Kidney epithelial cell (primary cell): ENCODE measurements around the gene METTL16. TPM values are rescaled to one million over a fixed set of nuclear protein-coding genes. Genes with fewer than 3 reads are reported as not detected.

ENCODE experiments used
- DNase-seq: peaks from one replicate; pipeline ENCODE4 v3.0.0-alpha.2; 2010; ENCODE audit warnings: low read depth
- H3K27me3 ChIP-seq: 2 replicates; pipeline ENCODE4 v1.6.0; 2011; ENCODE audit warnings: low read length; ENCODE audit not compliant: control insufficient read depth, insufficient read depth
- H3K36me3 ChIP-seq: 2 replicates; pipeline ENCODE4 v1.5.1; 2011; ENCODE audit warnings: low read length; ENCODE audit not compliant: control insufficient read depth, insufficient read depth
- H3K4me3 ChIP-seq: 2 replicates; pipeline ENCODE4 v1.5.1; 2011; ENCODE audit warnings: low read depth, mild to moderate bottlenecking, control low read depth, low read length
- total RNA-seq: library from RNA; depleted of rRNA; stranded (reverse); fragments of >200 nt; gene quantifications from 2 replicates; pipeline ENCODE4 v1.2.3, GENCODE V29; 2015
- TF ChIP-seq, protein P1 (sequence below): IDR thresholded peaks from 2 replicates; pipeline ENCODE4 v1.5.1; 2011; ENCODE audit warnings: mild to moderate bottlenecking, moderate library complexity, low read length, control low read depth, inconsistent platforms; ENCODE audit not compliant: insufficient read depth, poor library complexity, severe bottlenecking

The METTL16 gene
- total RNA-seq, 1 donor from 2014 or later, result 32.4 TPM

DNA sequence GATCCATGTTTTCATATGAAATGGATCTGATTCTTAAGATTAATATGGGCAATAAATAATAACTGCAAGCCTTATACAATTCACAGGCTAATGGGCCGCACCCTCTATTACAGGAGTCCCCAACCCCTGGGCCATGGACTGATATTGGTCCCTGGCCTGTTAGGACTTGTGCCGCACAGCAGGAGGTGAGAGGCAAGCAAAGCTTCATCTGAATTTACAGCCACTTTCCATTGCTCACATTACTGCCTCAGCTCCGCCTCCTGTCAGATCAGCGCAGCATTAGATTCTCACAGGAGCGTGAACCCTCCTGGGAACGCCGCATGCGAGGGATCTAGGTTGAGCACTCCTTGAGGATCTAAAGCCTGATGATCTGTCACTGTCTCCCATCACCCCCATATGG, 26.8 kb downstream of the METTL16 start:
- Histone ChIP-seq H3K27me3 (no peaks in the 10 kb centered on the region), H3K4me3 (no peak overlapping the region), H3K36me3 (no peaks in the 10 kb centered on the region)
- TF ChIP-seq, protein P1, sequence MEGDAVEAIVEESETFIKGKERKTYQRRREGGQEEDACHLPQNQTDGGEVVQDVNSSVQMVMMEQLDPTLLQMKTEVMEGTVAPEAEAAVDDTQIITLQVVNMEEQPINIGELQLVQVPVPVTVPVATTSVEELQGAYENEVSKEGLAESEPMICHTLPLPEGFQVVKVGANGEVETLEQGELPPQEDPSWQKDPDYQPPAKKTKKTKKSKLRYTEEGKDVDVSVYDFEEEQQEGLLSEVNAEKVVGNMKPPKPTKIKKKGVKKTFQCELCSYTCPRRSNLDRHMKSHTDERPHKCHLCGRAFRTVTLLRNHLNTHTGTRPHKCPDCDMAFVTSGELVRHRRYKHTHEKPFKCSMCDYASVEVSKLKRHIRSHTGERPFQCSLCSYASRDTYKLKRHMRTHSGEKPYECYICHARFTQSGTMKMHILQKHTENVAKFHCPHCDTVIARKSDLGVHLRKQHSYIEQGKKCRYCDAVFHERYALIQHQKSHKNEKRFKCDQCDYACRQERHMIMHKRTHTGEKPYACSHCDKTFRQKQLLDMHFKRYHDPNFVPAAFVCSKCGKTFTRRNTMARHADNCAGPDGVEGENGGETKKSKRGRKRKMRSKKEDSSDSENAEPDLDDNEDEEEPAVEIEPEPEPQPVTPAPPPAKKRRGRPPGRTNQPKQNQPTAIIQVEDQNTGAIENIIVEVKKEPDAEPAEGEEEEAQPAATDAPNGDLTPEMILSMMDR, result no peak
- DNase-seq, result no peak

GRCh38 chr17:2483084-2483483, 28.6 kb downstream of the METTL16 start:
- DNase-seq, result no peak
- H3K27me3 ChIP-seq, result no peaks in the 10 kb centered on the region
- TF ChIP-seq, protein P1, result no peak
- no peak overlapping the region for H3K4me3 ChIP-seq
- H3K36me3 ChIP-seq, result no peaks in the 10 kb centered on the region

DNA sequence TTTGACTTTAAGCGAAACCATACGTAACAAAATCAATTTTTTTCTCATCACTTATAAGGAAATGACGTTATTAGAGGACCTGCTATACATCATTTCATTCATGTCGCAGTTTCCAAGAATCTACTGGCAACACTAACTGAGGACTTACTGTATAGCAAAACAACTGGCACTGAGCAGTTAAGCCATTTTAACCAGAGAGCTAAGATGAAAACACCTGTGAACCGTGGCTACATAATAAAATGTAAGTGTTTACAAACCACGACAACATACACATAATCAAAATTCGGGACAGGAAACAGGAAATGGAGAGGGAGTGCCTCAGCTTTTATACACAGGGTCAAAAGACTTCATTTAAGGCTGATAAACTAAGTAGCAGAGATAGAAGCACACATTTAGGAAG, 29.5 kb downstream of the METTL16 start:
- no peak for DNase-seq
- H3K4me3 ChIP-seq, result no peak overlapping the region
- H3K27me3 ChIP-seq, result no peaks in the 10 kb centered on the region
- TF ChIP-seq, protein P1, result no peak
- H3K36me3 ChIP-seq, result no peaks in the 10 kb centered on the region

DNA sequence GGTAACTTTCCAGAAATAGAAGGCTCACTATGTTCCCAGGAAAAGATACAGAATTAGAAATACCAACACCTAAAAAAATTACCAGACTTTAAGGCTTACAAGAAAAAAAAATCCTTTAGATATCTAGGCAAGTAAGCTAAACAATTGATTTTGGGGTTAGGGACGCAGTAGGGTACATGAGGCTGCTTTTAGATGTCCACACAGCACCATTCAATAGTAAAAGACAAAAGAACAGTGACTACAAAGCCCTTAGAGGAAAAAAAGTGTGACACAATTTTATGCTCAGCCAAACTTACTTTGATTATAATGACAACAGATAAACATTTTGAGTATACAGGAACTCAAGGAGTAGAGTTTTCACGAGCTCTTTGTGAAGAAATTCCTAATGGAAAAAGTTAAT, 29.9 kb downstream of the METTL16 start:
- no peaks in the 10 kb centered on the region for H3K36me3 ChIP-seq
- TF ChIP-seq, protein P1, result no peak
- H3K4me3 ChIP-seq, result no peak overlapping the region
- H3K27me3 ChIP-seq, result no peaks in the 10 kb centered on the region
- no peak for DNase-seq

DNA sequence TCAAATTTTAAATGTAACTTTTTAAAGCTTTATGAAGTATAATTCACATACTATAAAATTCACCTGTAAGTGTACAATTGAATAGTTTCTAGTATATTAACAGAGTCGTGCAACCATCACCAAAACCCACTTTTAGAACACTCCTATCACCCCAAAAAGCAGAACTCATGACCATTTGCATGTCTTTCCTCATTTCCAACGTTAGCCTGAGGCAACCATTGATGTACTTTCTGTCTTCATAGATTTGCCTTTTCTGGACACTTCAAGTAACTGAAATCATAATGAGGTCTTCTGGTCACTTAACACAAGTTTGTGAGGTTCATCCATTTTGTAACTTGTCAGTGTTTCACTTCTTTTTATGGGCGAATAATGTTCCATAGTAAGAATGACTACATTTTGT, 33.2 kb downstream of the METTL16 start:
- TF ChIP-seq, protein P1, result no peak
- no peak overlapping the region for H3K4me3 ChIP-seq
- DNase-seq, result no peak
- no peaks in the 10 kb centered on the region for H3K27me3 ChIP-seq
- H3K36me3 ChIP-seq, result no peaks in the 10 kb centered on the region

- DNase-seq, result no peak
- TF ChIP-seq, protein P1, result no peak
- Histone ChIP-seq H3K36me3 (no peaks in the 10 kb centered on the region), H3K27me3 (no peaks in the 10 kb centered on the region), H3K4me3 (no peak overlapping the region)
These were observed 36.6 kb downstream of the METTL16 start for GRCh38 chr17:2475056-2475455.
